ENCODE measurements around the gene KCNQ1. TPM values are rescaled to one million over a fixed set of nuclear protein-coding genes. Genes with fewer than 3 reads are reported as not detected.

The KCNQ1 gene
- total RNA-seq, 1 experiment from 2014 or later = 9.2 TPM

- BruUV-seq (replicated peaks) = no TSS peak
These were observed 317.2 kb downstream of the KCNQ1 start for GRCh38 chr11:2762031-2762380.

GRCh38 chr11:2762451-2762850, 317.6 kb downstream of the KCNQ1 start:
- Mint-ChIP-seq H3K9me3 (ENCODE audit: low read depth, unreplicated experiment) (no peaks in the 10 kb centered on the region), H3K27me3 (ENCODE audit: unreplicated experiment) (peaks cover 32% of the 10 kb centered on the region), H3K36me3 (ENCODE audit: insufficient read depth, unreplicated experiment) (no peaks in the 10 kb centered on the region), H3K27ac (ENCODE audit: unreplicated experiment) (no peak overlapping the region), H3K4me1 (ENCODE audit: low read depth, unreplicated experiment) (no peaks in the 10 kb centered on the region), H3K4me3 (ENCODE audit: low read depth, unreplicated experiment) (no peak overlapping the region)
- TF ChIP-seq, protein P1, sequence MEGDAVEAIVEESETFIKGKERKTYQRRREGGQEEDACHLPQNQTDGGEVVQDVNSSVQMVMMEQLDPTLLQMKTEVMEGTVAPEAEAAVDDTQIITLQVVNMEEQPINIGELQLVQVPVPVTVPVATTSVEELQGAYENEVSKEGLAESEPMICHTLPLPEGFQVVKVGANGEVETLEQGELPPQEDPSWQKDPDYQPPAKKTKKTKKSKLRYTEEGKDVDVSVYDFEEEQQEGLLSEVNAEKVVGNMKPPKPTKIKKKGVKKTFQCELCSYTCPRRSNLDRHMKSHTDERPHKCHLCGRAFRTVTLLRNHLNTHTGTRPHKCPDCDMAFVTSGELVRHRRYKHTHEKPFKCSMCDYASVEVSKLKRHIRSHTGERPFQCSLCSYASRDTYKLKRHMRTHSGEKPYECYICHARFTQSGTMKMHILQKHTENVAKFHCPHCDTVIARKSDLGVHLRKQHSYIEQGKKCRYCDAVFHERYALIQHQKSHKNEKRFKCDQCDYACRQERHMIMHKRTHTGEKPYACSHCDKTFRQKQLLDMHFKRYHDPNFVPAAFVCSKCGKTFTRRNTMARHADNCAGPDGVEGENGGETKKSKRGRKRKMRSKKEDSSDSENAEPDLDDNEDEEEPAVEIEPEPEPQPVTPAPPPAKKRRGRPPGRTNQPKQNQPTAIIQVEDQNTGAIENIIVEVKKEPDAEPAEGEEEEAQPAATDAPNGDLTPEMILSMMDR (IDR thresholded peaks at IDR 0.05; ENCODE audit: unreplicated experiment) = no peak
- DNase-seq = no peak
- no TSS peak for BruUV-seq (replicated peaks)
- CTCF ChIA-PET = no interaction called here
- intact Hi-C loops (cut with micrococcal nuclease; ENCODE audit: unreplicated experiment) = no loop called here

More at GRCh38 chr11:2762031-2762380, 317.2 kb downstream of the KCNQ1 start:
- TF ChIP-seq, protein P1 (IDR thresholded peaks at IDR 0.05; ENCODE audit: unreplicated experiment) = no peak
- intact Hi-C loops (cut with micrococcal nuclease; ENCODE audit: unreplicated experiment) = no loop called here
- H3K27ac Mint-ChIP-seq (ENCODE audit: unreplicated experiment) = no peak overlapping the region
- no peaks in the 10 kb centered on the region for H3K4me1 Mint-ChIP-seq (ENCODE audit: low read depth, unreplicated experiment)
- DNase-seq = no peak
- H3K27me3 Mint-ChIP-seq (ENCODE audit: unreplicated experiment) = peaks cover 27% of the 10 kb centered on the region
- CTCF ChIA-PET = no interaction called here
- no peaks in the 10 kb centered on the region for H3K36me3 Mint-ChIP-seq (ENCODE audit: insufficient read depth, unreplicated experiment)
- H3K4me3 Mint-ChIP-seq (ENCODE audit: low read depth, unreplicated experiment) = no peak overlapping the region
- no peaks in the 10 kb centered on the region for H3K9me3 Mint-ChIP-seq (ENCODE audit: low read depth, unreplicated experiment)

DNA sequence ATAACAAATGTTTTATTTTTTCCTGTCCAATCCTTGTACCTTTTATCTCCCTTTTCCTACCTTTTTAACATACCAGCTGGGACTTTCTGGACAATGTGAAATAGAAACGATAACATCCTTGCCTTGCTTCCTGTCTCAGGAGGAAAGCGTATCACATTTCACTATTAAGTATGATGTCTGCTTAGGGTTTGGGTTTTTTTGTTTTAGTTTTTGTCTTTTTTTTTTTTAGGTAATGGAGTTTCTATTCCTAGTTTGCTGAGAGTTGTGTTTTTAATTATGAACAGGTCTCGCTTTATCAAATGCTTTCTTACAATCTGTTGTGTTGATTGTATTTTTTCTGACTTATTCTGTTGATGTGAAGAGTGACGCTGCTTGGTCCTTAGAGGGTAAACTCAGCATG, 319.2 kb downstream of the KCNQ1 start:
- no peaks in the 10 kb centered on the region for H3K9me3 Mint-ChIP-seq (ENCODE audit: low read depth, unreplicated experiment)

DNA sequence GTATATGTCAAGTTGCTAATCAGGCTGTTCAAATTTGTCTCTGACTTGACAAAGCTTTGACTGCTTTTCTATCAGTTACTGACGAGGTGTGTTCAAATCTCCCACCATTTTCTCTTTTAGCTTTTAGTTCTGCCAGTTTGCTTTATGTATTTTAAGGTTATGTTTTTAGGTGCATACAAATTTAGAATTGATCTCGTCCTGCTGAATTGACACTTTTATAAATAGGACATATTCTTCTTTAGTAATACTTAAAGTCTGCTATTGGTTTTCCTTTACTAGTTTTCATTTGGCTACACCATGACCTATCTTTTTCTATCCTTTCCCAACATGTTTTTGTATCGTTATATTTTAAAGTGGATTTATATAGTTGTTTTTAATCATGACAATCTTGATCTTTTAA, 320.7 kb downstream of the KCNQ1 start:
- Mint-ChIP-seq H3K36me3 (ENCODE audit: insufficient read depth, unreplicated experiment) (no peaks in the 10 kb centered on the region), H3K27ac (ENCODE audit: unreplicated experiment) (no peak overlapping the region), H3K4me1 (ENCODE audit: low read depth, unreplicated experiment) (no peaks in the 10 kb centered on the region), H3K4me3 (ENCODE audit: low read depth, unreplicated experiment) (no peak overlapping the region), H3K27me3 (ENCODE audit: unreplicated experiment) (peaks cover 39% of the 10 kb centered on the region), H3K9me3 (ENCODE audit: low read depth, unreplicated experiment) (no peaks in the 10 kb centered on the region)
- CTCF ChIA-PET = no interaction called here
- intact Hi-C loops (cut with micrococcal nuclease; ENCODE audit: unreplicated experiment) = no loop called here
- no TSS peak for BruUV-seq (replicated peaks)
- TF ChIP-seq, protein P1 (IDR thresholded peaks at IDR 0.05; ENCODE audit: unreplicated experiment) = no peak
- no peak for DNase-seq

More for the DNA sequence above, 319.2 kb downstream of the KCNQ1 start:
- BruUV-seq (replicated peaks) = no TSS peak
- intact Hi-C loops (cut with micrococcal nuclease; ENCODE audit: unreplicated experiment) = no loop called here
- H3K27me3 Mint-ChIP-seq (ENCODE audit: unreplicated experiment) = peaks cover 39% of the 10 kb centered on the region
- CTCF ChIA-PET = no interaction called here
- DNase-seq = no peak
- H3K4me1 Mint-ChIP-seq (ENCODE audit: low read depth, unreplicated experiment) = no peaks in the 10 kb centered on the region
- no peak overlapping the region for H3K27ac Mint-ChIP-seq (ENCODE audit: unreplicated experiment)
- H3K4me3 Mint-ChIP-seq (ENCODE audit: low read depth, unreplicated experiment) = no peak overlapping the region
- no peaks in the 10 kb centered on the region for H3K36me3 Mint-ChIP-seq (ENCODE audit: insufficient read depth, unreplicated experiment)
- TF ChIP-seq, protein P1 (IDR thresholded peaks at IDR 0.05; ENCODE audit: unreplicated experiment) = no peak

Data from Calu3 (cell line).